Calu3 (cell line): ENCODE results near the gene NR2C2AP. TPM values are rescaled to one million over a fixed set of nuclear protein-coding genes. Genes with fewer than 3 reads are reported as not detected.
A peak's percentile ranks its signal among the peaks of the same experiment; 100 is the strongest.

Experiments used
- BruUV-seq: library from RNA; stranded (reverse); fragments of 400-500 nt; replicated peaks from 2 replicates; lab custom pipeline; 2021; lab: Mats Ljungman, UMichigan
- CTCF ChIA-PET: fragments of 300-600 bp; sonication (Branson Sonifier 250); formaldehyde crosslinking; loops from one replicate; lab custom pipeline; 2022; ENCODE audit warnings: antibody characterized with exemption; lab: Charles Lee
- DNase-seq: peaks from one replicate; pipeline ENCODE4 v3.0.0; 2022
- H3K27ac Mint-ChIP-seq: one replicate; pipeline ENCODE4 v1.8.0; 2022; ENCODE audit warnings: mixed read lengths; ENCODE audit not compliant: unreplicated experiment
- H3K27me3 Mint-ChIP-seq: one replicate; pipeline ENCODE4 v1.8.0; 2022; ENCODE audit warnings: mixed read lengths; ENCODE audit not compliant: unreplicated experiment
- H3K36me3 Mint-ChIP-seq: one replicate; pipeline ENCODE4 v1.8.0; 2022; ENCODE audit warnings: mild to moderate bottlenecking, moderate library complexity, mixed read lengths; ENCODE audit not compliant: insufficient read depth, unreplicated experiment
- H3K4me1 Mint-ChIP-seq: one replicate; pipeline ENCODE4 v1.8.0; 2022; ENCODE audit warnings: mild to moderate bottlenecking, low read depth, mixed read lengths; ENCODE audit not compliant: unreplicated experiment
- H3K4me3 Mint-ChIP-seq: one replicate; pipeline ENCODE4 v1.8.0; 2022; ENCODE audit warnings: mild to moderate bottlenecking, low read depth, moderate library complexity, mixed read lengths; ENCODE audit not compliant: unreplicated experiment
- H3K9me3 Mint-ChIP-seq: one replicate; pipeline ENCODE4 v1.8.0; 2022; ENCODE audit warnings: low read depth, mixed read lengths; ENCODE audit not compliant: unreplicated experiment
- intact Hi-C: fragments of 100-400 bp; cut with micrococcal nuclease; formaldehyde crosslinking; loops from one replicate; pipeline ENCODE4 v1.10.0; 2022; ENCODE audit not compliant: unreplicated experiment
- total RNA-seq: library from RNA; stranded (reverse); gene quantifications from 2 replicates; pipeline ENCODE4 v1.2.3, GENCODE V29; 2022
- TF ChIP-seq, protein P1 (sequence below): fragments of 200-600 bp; IDR thresholded peaks from one replicate; pipeline ENCODE4 v1.8.0; 2022; ENCODE audit warnings: antibody characterized with exemption; ENCODE audit not compliant: unreplicated experiment

NR2C2AP gene
- total RNA-seq, 1 experiment from 2014 or later, result 20.6 TPM

GRCh38 chr19:19205416-19206410 is 2.5 kb upstream of the NR2C2AP start:
- H3K27ac Mint-ChIP-seq, result no peak overlapping the region
- no TSS peak for BruUV-seq
- H3K9me3 Mint-ChIP-seq, result no peaks in the 10 kb centered on the region
- no peaks in the 10 kb centered on the region for H3K4me1 Mint-ChIP-seq
- intact Hi-C loops, result no loop called here
- no peak for DNase-seq
- TF ChIP-seq, protein P1, sequence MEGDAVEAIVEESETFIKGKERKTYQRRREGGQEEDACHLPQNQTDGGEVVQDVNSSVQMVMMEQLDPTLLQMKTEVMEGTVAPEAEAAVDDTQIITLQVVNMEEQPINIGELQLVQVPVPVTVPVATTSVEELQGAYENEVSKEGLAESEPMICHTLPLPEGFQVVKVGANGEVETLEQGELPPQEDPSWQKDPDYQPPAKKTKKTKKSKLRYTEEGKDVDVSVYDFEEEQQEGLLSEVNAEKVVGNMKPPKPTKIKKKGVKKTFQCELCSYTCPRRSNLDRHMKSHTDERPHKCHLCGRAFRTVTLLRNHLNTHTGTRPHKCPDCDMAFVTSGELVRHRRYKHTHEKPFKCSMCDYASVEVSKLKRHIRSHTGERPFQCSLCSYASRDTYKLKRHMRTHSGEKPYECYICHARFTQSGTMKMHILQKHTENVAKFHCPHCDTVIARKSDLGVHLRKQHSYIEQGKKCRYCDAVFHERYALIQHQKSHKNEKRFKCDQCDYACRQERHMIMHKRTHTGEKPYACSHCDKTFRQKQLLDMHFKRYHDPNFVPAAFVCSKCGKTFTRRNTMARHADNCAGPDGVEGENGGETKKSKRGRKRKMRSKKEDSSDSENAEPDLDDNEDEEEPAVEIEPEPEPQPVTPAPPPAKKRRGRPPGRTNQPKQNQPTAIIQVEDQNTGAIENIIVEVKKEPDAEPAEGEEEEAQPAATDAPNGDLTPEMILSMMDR, result no peak
- CTCF ChIA-PET, result no interaction called here
- peaks cover 18% of the 10 kb centered on the region for H3K36me3 Mint-ChIP-seq
- no peak overlapping the region for H3K4me3 Mint-ChIP-seq
- peaks cover 35% of the 10 kb centered on the region for H3K27me3 Mint-ChIP-seq

DNA sequence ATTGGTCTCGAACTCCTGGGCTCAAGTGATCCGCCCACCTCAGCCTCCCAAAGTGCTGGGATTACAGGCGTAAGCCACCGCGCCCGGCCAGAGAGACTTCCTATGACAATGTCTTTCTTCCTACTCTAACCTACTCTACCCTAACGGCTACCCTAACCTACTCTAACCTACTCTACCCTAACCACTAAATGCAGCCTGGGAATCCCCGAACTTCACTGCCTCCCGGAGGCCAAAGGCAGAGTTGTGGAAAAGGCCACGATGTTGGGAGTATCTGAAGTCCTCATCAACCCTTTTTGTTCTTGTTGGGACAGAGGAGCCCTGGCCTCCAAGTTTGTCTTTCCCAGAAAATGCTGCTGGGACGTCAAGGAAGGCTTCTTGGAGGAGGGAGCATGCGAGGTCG is 967 bp upstream of the NR2C2AP start:
- H3K4me3 Mint-ChIP-seq, result peak overlapping the region; percentile 37
- peaks cover 23% of the 10 kb centered on the region for H3K36me3 Mint-ChIP-seq
- no peaks in the 10 kb centered on the region for H3K4me1 Mint-ChIP-seq
- no peaks in the 10 kb centered on the region for H3K9me3 Mint-ChIP-seq
- TF ChIP-seq, protein P1, result no peak
- peaks cover 22% of the 10 kb centered on the region for H3K27me3 Mint-ChIP-seq
- BruUV-seq, result no TSS peak
- H3K27ac Mint-ChIP-seq, result no peak overlapping the region
- CTCF ChIA-PET, result no interaction called here
- DNase-seq, result no peak
- intact Hi-C loops, result no loop called here

DNA sequence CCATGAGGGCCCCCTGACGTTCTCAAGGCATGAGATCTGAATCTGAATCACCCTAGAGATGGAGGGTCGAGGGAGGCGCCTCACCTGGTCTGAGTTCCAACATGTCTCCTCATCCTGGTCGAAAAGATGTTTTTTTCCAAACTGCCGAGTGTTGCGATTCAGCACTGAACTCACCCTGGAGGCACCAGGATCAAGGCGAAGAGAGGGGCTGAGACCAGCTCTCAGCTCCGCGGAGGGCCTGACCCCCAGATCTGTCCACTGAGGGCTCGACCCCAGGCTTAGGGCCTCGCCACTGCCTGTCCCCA is 555 bp downstream of the NR2C2AP start:
- peak overlapping the region; percentile 82 for H3K4me3 Mint-ChIP-seq
- intact Hi-C loops, result loop anchor here (1.0 kb wide), 1 partner anchor 10 kb away; the partner anchor contains the start of genes BORCS8 and RFXANK
- H3K36me3 Mint-ChIP-seq, result peaks cover 32% of the 10 kb centered on the region
- no peaks in the 10 kb centered on the region for H3K9me3 Mint-ChIP-seq
- BruUV-seq, result TSS peak; percentile 92
- H3K4me1 Mint-ChIP-seq, result no peaks in the 10 kb centered on the region
- no peak for DNase-seq
- peak overlapping the region; percentile 47 for H3K27ac Mint-ChIP-seq
- H3K27me3 Mint-ChIP-seq, result peaks cover 17% of the 10 kb centered on the region
- TF ChIP-seq, protein P1, result no peak
- CTCF ChIA-PET, result interaction anchor here (0.6 to 1.3 kb wide), 3 partner anchors 22 to 204 kb away, joined by 3 to 10 read pairs (median 3); partner anchors contain the start of gene MEF2B

DNA sequence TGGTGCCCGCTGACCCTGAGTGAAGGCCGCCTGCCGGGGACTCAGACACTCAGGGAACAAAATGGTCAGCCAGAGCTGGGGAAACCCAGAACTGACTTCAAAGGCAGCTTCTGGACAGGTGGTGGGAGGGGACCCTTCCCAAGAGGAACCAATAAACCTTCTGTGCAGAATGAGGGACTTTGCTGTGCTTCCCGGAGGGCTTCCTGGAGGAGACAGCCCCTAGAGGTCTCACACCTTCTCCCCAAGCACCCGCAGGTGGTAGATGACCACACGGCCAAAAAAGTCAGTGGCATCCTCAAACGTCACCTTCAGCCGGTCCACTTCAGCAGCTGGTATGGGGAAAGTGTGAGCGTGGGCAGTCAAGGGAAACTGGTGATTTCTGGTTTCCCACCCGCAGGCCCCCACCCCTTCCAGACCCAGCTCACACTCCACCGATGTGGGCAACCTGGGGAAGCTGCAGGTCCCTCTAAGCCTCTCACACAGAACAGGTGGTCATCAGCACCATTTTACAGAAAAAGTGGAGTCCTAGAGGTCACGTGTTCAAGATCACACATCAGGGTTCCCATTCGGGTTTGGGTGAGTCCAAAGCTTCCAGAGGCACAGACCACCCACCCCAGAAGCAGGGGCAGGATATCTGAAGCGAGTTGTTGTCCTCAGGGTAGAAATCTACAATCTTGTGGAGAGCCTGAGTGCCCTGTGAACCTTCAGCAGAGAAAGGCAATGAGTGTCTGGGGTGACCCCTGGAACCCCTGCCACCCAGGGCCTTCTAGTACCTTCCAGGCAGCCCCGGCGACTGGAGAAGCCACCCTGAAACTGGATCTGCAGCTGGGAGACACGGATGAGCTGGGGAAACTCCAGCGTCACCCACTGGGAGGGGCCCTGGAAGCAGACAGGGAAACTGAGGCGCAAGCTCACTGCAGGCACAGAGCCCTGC is 1.2 kb downstream of the NR2C2AP start:
- Mint-ChIP-seq H3K36me3 (peaks cover 36% of the 10 kb centered on the region), H3K4me3 (peak overlapping the region; percentile 82), H3K9me3 (no peaks in the 10 kb centered on the region), H3K27me3 (peaks cover 10% of the 10 kb centered on the region), H3K4me1 (no peaks in the 10 kb centered on the region), H3K27ac (peak overlapping the region; percentile 47)
- TF ChIP-seq, protein P1, result no peak
- no TSS peak for BruUV-seq
- CTCF ChIA-PET, result interaction anchor here (0.5 to 1.3 kb wide), 2 partner anchors 9 to 32 kb away, joined by 3 read pairs; partner anchors contain the start of gene MEF2B
- intact Hi-C loops, result no loop called here
- no peak for DNase-seq
